Purkinje cell (primary cell): ENCODE data around the gene MCUB. TPM values are rescaled to one million over a fixed set of nuclear protein-coding genes. Genes with fewer than 3 reads are reported as not detected.

Experiments
- polyA plus RNA-seq: library from polyadenylated mRNA; unstranded; fragments of >200 nt; fragmentation: Nextera tagmentation; gene quantifications from 2 replicates; pipeline ENCODE4 v1.2.1, GENCODE V29; 2014

Gene MCUB, protein sequence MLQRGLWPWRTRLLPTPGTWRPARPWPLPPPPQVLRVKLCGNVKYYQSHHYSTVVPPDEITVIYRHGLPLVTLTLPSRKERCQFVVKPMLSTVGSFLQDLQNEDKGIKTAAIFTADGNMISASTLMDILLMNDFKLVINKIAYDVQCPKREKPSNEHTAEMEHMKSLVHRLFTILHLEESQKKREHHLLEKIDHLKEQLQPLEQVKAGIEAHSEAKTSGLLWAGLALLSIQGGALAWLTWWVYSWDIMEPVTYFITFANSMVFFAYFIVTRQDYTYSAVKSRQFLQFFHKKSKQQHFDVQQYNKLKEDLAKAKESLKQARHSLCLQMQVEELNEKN
- 2.2 and 3.6 TPM in 2 replicates for polyA plus RNA-seq

DNA sequence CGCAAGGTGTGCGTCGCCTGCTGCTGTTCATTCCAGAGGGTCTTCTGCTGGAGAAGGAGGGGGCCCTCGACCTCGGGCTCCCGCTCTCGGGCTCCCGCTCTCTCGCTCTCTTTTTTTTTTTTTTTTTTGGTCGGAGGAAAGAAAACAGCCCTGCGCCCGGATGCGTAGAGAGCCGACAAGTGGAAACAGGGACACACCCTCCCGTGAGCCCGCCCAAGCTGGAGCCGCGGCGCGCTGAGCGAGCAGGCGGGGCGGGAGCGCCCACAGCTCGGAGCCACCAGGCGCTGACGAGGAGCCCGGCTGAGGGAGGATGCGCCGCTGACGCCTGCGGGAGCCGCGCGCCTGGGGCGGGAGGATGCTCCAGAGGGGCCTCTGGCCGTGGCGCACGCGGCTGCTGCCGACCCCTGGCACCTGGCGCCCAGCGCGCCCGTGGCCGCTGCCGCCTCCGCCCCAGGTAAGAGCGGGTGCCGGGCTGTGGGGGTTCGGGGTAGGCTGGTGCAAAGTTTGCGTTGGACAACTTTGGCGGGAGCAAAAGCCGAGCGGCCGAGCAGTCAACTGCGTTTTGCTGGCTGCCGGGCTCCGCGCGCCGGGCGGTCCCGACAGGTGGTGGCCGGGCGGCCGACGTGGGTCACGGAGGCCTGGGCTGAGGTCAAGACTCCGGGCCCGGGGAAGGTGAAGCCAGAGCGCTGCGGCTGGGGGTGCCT is at the start of gene MCUB:
Gene MCUB (plus strand): TSS at position 264 of the 704 bp plus-strand sequence. CDS start 92 bp downstream, at position 356.

DNA sequence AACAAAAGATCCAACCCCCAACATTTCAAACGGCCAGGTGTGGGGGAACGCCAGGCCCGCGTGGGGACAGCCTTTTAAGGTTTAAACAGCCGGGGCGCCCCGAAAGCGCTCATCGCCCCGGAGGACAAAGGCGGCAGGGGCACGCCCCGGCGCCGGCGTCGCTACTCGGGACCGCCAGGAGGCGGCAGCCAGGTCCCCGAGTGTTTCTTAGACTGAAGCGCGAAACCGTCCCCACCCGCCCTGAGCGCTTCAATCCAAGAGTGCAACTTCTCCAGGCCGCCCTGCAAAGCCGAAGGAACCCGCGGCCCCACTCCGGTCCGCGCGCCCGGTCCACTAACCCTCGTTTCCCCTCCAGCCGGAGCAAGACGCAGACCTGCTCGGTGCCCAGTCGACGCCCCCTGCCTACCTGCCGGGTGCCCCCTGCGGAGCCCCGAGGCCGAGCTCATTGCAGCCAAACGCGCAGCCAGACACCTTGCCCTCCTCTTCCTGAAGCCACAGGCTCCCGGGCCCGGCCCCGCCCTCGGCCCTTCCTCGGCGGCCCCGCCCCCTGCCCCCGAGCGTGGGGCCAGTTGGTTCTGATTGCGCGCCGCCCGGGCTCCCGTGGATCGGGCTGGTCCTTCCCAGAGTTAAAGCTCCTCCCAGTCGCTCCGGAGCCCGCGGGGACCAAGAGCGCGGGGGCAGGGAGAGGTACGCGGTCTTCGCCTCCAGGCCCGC is 143.1 kb downstream of the MCUB start, which contains the start of gene CASP6:
Gene CASP6 (minus strand): TSS at position 496 of the 714 bp plus-strand sequence. CDS start 50 bp downstream, at position 446.

DNA sequence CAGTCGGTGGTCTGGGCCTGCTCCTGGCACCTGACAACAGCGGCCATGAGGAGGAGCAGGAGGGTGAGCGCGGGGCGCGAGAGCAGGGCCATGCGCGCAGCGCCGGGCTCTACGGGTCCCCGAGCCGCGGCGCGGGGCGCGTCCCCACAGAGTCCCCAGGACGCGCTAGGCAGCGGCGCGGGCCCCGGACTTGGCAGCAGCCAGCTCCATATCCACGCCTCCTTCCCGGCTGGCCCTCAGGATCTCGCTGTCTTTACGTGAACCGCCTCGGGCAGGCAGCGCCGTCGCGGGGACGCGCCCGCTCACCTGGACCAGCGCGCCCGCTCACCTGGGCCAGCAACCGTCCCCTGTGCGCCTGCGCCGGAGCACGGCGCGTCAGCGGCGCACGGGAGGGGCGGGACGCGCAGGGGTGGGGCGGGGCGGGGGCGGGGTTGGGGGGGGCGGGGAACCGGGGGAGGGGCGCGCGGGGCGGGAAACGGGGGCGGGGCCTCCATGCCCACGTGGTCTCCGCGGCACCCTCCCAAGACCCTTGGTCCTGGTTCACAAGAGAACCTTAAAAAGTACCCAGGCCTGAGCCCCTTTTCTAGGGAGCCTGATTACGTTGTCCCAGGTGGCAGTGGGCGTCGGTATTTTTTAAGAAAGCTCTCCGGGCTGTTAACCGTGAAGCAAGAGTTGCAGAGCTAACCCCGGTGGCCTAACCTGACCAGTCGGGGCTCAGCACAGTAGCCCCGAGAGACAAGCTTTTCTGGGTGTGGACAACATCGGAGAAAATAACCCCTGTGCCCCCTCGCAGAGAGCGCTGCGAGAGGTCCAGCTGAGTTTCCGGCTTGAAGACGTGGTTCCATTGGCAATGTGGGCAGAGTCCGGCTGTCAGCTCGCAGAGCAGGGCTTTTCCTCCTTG is 169.9 kb downstream of the MCUB start, which contains the start of gene PLA2G12A:
Gene PLA2G12A (minus strand): TSS at position 353 of the 901 bp plus-strand sequence. CDS start 261 bp downstream, at position 92.

Other genes with a start within 250 kb of the MCUB start
- 25.8 TPM in 2 replicates for gene SEC24B, start 126.4 kb upstream of the MCUB start, polyA plus RNA-seq
- 6.1 TPM in 1 of 2 replicates, not detected in the other for gene CASP6, start 143.2 kb downstream of the MCUB start, polyA plus RNA-seq
- 25.7 and 39.9 TPM in 2 replicates for gene PLA2G12A, start 169.8 kb downstream of the MCUB start, polyA plus RNA-seq
- not detected in 2 replicates for gene CFI, start 241.8 kb downstream of the MCUB start, polyA plus RNA-seq